ENCODE data around the gene PCBP4.

- TF ChIP-seq ZC3H10 (CRISPR knock-in tag; IDR thresholded peaks at IDR 0.05): no peak
- no peak for TF ChIP-seq CREB5 (CRISPR knock-in tag; IDR thresholded peaks at IDR 0.05; ENCODE audit: low read depth)
- no peak for TF ChIP-seq OSR1 (CRISPR knock-in tag; IDR thresholded peaks at IDR 0.05)
- no peak for TF ChIP-seq PATZ1 (CRISPR knock-in tag; IDR thresholded peaks at IDR 0.05; ENCODE audit: borderline replicate concordance)
- no peak for TF ChIP-seq ZFP30 (CRISPR knock-in tag; IDR thresholded peaks at IDR 0.05)
- no peak for TF ChIP-seq ZNF8 (CRISPR knock-in tag; IDR thresholded peaks at IDR 0.05)
- no peak for TF ChIP-seq PPARA (CRISPR knock-in tag; IDR thresholded peaks at IDR 0.05; ENCODE audit: borderline replicate concordance)
- no peak for TF ChIP-seq ZNF70 (CRISPR knock-in tag; IDR thresholded peaks at IDR 0.05)
- TF ChIP-seq POU6F1 (CRISPR knock-in tag; IDR thresholded peaks at IDR 0.05; ENCODE audit: borderline replicate concordance, low read depth): no peak
- TF ChIP-seq TSHZ2 (CRISPR knock-in tag; IDR thresholded peaks at IDR 0.05): no peak
- no peak for TF ChIP-seq CSRNP3 (CRISPR knock-in tag; IDR thresholded peaks at IDR 0.05)
- no peak for TF ChIP-seq ZFP3 (CRISPR knock-in tag; IDR thresholded peaks at IDR 0.05)
- no peak for TF ChIP-seq ESRRG (CRISPR knock-in tag; IDR thresholded peaks at IDR 0.05)
Measured at GRCh38 chr3:51984269-51984647, 17.0 kb upstream of the PCBP4 start.

Measured in SK-N-SH treated with all-trans-retinoic acid at 6 μM for 48 hours (cell line).